Measurements from ENCODE around the gene RPL7A. TPM values are rescaled to one million over a fixed set of nuclear protein-coding genes. Genes with fewer than 3 reads are reported as not detected.

RPL7A gene
- total and polyA plus RNA-seq, 2 of the 13 experiments (the other 11 are each of a cell fraction or from before 2014, with no cell fraction given), result 2,401 to 2,938 TPM

DNA sequence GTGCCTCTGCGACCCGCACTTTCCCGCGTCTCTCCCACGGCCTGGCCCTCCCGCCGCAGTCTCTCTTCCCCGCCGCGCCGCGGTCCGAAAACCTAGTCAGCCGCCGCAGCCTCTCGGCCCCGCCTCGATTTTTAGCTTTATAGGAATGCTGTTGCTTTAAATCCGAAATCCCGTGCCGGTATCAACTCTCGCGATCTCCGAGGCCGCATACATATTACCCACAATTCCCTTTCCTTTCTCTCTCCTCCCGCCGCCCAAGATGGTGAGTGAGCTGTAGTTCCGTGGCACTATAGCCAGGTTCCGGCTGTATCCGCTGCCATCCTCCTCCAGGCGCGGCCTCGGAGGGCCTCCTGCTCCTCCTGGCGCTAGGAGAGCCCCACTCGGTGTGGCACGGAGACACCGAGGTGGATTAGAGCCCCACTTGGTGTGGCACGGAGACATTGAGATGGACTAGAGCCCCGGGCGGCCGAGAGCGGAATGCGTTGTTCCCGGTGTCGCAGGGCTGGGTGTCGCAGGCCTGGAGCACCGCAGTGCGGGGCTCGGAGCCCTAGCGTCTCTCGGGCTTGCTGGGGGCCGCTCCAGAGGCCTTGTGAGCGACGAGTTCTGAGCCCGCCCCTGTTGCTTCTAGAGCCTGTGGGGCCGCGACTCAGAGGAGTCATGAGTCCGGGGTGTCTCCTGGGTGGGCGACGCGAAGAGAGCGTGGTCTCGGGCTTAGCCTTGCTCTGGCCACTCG, at the start of gene RPL7A, which contains the start of gene MED22 (continued):
- peak; percentile 84; the same call in 1 of the 2 replicates for TF ChIP-seq ZNF232 (CRISPR knock-in tag; IDR thresholded peaks at IDR 0.05; ENCODE audit: borderline replicate concordance)
- TF ChIP-seq, protein P1, sequence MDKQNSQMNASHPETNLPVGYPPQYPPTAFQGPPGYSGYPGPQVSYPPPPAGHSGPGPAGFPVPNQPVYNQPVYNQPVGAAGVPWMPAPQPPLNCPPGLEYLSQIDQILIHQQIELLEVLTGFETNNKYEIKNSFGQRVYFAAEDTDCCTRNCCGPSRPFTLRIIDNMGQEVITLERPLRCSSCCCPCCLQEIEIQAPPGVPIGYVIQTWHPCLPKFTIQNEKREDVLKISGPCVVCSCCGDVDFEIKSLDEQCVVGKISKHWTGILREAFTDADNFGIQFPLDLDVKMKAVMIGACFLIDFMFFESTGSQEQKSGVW (CRISPR knock-in tag; IDR thresholded peaks at IDR 0.05; ENCODE audit: borderline replicate concordance), result no peak
- peak; percentile 45; the same call in 1 of the 2 replicates for TF ChIP-seq HCFC1 (IDR thresholded peaks at IDR 0.05; ENCODE audit: low read depth, low read length)
- TF ChIP-seq ZNF546 (CRISPR knock-in tag; conservative IDR thresholded peaks at IDR 0.05), result no peak; the same call in none of the 2 replicates
- TF ChIP-seq, protein P2, sequence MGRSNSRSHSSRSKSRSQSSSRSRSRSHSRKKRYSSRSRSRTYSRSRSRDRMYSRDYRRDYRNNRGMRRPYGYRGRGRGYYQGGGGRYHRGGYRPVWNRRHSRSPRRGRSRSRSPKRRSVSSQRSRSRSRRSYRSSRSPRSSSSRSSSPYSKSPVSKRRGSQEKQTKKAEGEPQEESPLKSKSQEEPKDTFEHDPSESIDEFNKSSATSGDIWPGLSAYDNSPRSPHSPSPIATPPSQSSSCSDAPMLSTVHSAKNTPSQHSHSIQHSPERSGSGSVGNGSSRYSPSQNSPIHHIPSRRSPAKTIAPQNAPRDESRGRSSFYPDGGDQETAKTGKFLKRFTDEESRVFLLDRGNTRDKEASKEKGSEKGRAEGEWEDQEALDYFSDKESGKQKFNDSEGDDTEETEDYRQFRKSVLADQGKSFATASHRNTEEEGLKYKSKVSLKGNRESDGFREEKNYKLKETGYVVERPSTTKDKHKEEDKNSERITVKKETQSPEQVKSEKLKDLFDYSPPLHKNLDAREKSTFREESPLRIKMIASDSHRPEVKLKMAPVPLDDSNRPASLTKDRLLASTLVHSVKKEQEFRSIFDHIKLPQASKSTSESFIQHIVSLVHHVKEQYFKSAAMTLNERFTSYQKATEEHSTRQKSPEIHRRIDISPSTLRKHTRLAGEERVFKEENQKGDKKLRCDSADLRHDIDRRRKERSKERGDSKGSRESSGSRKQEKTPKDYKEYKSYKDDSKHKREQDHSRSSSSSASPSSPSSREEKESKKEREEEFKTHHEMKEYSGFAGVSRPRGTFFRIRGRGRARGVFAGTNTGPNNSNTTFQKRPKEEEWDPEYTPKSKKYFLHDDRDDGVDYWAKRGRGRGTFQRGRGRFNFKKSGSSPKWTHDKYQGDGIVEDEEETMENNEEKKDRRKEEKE (IDR thresholded peaks at IDR 0.05), result no peak
- 0 out of 2 replicates have a peak, but pooled peaks have one; percentile 51 for TF ChIP-seq HOXA7 (CRISPR knock-in tag; IDR thresholded peaks at IDR 0.05)
- TF ChIP-seq, protein P3, sequence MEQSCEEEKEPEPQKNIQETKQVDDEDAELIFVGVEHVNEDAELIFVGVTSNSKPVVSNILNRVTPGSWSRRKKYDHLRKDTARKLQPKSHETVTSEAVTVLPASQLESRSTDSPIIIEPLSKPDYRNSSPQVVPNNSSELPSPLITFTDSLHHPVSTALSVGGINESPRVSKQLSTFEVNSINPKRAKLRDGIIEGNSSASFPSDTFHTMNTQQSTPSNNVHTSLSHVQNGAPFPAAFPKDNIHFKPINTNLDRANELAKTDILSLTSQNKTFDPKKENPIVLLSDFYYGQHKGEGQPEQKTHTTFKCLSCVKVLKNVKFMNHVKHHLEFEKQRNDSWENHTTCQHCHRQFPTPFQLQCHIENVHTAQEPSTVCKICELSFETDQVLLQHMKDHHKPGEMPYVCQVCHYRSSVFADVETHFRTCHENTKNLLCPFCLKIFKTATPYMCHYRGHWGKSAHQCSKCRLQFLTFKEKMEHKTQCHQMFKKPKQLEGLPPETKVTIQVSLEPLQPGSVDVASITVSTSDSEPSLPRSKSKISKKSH (CRISPR knock-in tag; IDR thresholded peaks at IDR 0.05; ENCODE audit: borderline replicate concordance), result no peak
- TF ChIP-seq NCOA5 (CRISPR knock-in tag; IDR thresholded peaks at IDR 0.05), result no peak
- TF ChIP-seq U2AF2 (IDR thresholded peaks at IDR 0.05; ENCODE audit: low read depth, low read length), result 0 out of 2 replicates have a peak, but pooled peaks have one; percentile 54
- TF ChIP-seq, protein P4, sequence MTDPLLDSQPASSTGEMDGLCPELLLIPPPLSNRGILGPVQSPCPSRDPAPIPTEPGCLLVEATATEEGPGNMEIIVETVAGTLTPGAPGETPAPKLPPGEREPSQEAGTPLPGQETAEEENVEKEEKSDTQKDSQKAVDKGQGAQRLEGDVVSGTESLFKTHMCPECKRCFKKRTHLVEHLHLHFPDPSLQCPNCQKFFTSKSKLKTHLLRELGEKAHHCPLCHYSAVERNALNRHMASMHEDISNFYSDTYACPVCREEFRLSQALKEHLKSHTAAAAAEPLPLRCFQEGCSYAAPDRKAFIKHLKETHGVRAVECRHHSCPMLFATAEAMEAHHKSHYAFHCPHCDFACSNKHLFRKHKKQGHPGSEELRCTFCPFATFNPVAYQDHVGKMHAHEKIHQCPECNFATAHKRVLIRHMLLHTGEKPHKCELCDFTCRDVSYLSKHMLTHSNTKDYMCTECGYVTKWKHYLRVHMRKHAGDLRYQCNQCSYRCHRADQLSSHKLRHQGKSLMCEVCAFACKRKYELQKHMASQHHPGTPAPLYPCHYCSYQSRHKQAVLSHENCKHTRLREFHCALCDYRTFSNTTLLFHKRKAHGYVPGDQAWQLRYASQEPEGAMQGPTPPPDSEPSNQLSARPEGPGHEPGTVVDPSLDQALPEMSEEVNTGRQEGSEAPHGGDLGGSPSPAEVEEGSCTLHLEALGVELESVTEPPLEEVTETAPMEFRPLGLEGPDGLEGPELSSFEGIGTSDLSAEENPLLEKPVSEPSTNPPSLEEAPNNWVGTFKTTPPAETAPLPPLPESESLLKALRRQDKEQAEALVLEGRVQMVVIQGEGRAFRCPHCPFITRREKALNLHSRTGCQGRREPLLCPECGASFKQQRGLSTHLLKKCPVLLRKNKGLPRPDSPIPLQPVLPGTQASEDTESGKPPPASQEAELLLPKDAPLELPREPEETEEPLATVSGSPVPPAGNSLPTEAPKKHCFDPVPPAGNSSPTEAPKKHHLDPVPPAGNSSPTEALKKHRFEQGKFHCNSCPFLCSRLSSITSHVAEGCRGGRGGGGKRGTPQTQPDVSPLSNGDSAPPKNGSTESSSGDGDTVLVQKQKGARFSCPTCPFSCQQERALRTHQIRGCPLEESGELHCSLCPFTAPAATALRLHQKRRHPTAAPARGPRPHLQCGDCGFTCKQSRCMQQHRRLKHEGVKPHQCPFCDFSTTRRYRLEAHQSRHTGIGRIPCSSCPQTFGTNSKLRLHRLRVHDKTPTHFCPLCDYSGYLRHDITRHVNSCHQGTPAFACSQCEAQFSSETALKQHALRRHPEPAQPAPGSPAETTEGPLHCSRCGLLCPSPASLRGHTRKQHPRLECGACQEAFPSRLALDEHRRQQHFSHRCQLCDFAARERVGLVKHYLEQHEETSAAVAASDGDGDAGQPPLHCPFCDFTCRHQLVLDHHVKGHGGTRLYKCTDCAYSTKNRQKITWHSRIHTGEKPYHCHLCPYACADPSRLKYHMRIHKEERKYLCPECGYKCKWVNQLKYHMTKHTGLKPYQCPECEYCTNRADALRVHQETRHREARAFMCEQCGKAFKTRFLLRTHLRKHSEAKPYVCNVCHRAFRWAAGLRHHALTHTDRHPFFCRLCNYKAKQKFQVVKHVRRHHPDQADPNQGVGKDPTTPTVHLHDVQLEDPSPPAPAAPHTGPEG (CRISPR knock-in tag; IDR thresholded peaks at IDR 0.05), result 0 out of 2 replicates have a peak, but pooled peaks have one; percentile 39
- TF ChIP-seq ZNF614 (CRISPR knock-in tag; IDR thresholded peaks at IDR 0.05; ENCODE audit: borderline replicate concordance), result peak; percentile 71; the same call in 1 of the 2 replicates
- 0 out of 2 replicates have a peak, but pooled peaks have one; percentile 22 for TF ChIP-seq POGZ (CRISPR knock-in tag; IDR thresholded peaks at IDR 0.05)
- peak; percentile 88 for TF ChIP-seq ZNF605 (CRISPR knock-in tag; IDR thresholded peaks at IDR 0.05)
- peak; percentile 85 for TF ChIP-seq ZNF205 (CRISPR knock-in tag; IDR thresholded peaks at IDR 0.05)
- TF ChIP-seq, protein P5, sequence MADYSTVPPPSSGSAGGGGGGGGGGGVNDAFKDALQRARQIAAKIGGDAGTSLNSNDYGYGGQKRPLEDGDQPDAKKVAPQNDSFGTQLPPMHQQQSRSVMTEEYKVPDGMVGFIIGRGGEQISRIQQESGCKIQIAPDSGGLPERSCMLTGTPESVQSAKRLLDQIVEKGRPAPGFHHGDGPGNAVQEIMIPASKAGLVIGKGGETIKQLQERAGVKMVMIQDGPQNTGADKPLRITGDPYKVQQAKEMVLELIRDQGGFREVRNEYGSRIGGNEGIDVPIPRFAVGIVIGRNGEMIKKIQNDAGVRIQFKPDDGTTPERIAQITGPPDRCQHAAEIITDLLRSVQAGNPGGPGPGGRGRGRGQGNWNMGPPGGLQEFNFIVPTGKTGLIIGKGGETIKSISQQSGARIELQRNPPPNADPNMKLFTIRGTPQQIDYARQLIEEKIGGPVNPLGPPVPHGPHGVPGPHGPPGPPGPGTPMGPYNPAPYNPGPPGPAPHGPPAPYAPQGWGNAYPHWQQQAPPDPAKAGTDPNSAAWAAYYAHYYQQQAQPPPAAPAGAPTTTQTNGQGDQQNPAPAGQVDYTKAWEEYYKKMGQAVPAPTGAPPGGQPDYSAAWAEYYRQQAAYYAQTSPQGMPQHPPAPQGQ (CRISPR knock-in tag; IDR thresholded peaks at IDR 0.05; ENCODE audit: borderline replicate concordance), result no peak

Measured in HepG2 (cell line).